ENCODE measurements around the gene CPSF3. TPM values are rescaled to one million over a fixed set of nuclear protein-coding genes. Genes with fewer than 3 reads are reported as not detected.

CPSF3 gene
- total and polyA plus RNA-seq, 2 of the 13 experiments (the other 11 are each of a cell fraction or from before 2014, with no cell fraction given) = 19.8 to 93.0 TPM

DNA sequence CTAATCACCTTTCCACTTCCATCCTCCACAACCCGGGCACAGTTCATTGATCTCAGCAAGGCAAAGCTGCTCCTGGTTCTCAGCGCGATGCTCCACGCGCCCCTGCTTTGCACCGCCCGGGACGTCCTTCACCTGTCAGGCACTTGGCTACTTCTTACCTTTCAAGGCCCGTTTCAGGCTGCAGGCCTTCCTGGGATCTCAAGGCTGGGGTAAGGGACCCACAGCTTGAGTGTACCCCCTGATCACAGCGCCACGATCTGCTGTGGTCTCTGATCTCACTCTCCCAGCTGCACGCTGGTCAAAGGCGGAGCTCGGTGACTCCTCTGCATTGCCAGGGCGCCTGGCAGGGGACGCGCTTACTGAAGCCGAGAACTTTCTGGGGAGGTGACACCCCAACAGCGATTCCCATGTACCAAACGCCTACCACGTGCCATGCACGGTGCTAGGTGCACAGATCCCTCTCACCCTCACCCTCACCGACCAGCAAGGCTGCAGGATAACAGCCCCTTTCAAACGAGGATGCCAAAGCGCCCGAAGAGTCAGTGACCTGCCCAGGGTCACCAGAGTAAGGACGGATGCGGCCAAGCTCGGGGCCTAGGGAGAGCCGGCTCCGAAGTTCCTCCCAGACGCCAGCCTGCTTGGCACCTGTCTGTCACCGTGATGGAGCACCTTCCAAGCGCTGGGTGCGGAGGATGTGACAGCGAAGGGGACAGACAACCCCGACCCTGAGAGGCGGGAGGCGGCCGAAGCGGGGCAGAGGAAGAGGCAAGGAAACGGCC lies 944 bp upstream of the CPSF3 start (continued):
- TF ChIP-seq, protein P1, sequence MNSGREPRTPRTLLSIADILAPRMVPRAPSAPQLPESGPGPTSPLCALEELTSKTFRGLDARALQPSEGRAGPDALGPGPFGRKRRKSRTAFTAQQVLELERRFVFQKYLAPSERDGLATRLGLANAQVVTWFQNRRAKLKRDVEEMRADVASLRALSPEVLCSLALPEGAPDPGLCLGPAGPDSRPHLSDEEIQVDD (CRISPR knock-in tag; IDR thresholded peaks at IDR 0.05; ENCODE audit: borderline replicate concordance) = peak; percentile 87; the same call in 1 of the 2 replicates
- TF ChIP-seq CC2D1A (CRISPR knock-in tag; IDR thresholded peaks at IDR 0.05) (no peak), JARID2 (CRISPR knock-in tag; IDR thresholded peaks at IDR 0.05; ENCODE audit: insufficient replicate concordance) (no peak), SRF (IDR thresholded peaks at IDR 0.05; ENCODE audit: low read depth, low read length) (no peak), ZNF501 (CRISPR knock-in tag; IDR thresholded peaks at IDR 0.05) (no peak; the same call in 1 of the 2 replicates), ZNF660 (CRISPR knock-in tag; IDR thresholded peaks at IDR 0.05; ENCODE audit: borderline replicate concordance, low read depth) (no peak), ZNF557 (CRISPR knock-in tag; IDR thresholded peaks at IDR 0.05) (no peak), DNMT3B (CRISPR knock-in tag; conservative IDR thresholded peaks at IDR 0.05) (peak; percentile 79; the same call in 1 of the 2 replicates), ZMAT3 (CRISPR knock-in tag; conservative IDR thresholded peaks at IDR 0.05) (no peak), ZNF629 (CRISPR knock-in tag; conservative IDR thresholded peaks at IDR 0.05) (no peak), ZBTB20 (CRISPR knock-in tag; IDR thresholded peaks at IDR 0.05; ENCODE audit: borderline replicate concordance, low read depth) (no peak; the same call in 1 of the 2 replicates), RBFOX2 (IDR thresholded peaks at IDR 0.05; ENCODE audit: low read depth, low read length) (no peak), MAZ (IDR thresholded peaks at IDR 0.05; ENCODE audit: borderline replicate concordance, low read depth, low read length) (no peak), MAZ (CRISPR knock-in tag; IDR thresholded peaks at IDR 0.05; ENCODE audit: low read depth) (0 out of 2 replicates have a peak, but pooled peaks have one; percentile 10), ZNF841 (CRISPR knock-in tag; IDR thresholded peaks at IDR 0.05; ENCODE audit: borderline replicate concordance) (no peak), TMF1 (CRISPR knock-in tag; IDR thresholded peaks at IDR 0.05; ENCODE audit: low read depth) (peak; percentile 80; the same call in 1 of the 2 replicates), POLR2A (IDR thresholded peaks at IDR 0.05; ENCODE audit: insufficient read depth in 1 of 2, low read depth in 2 of 2, low read length in 2 of 2) (0 out of 4 replicates have a peak, but pooled peaks of 1 of the 2 experiments have one; percentile 7), ZFP62 (CRISPR knock-in tag; IDR thresholded peaks at IDR 0.05) (no peak), KDM1A (CRISPR knock-in tag; IDR thresholded peaks at IDR 0.05) (no peak), PHB2 (IDR thresholded peaks at IDR 0.05; ENCODE audit: partially characterized antibody) (no peak)
- TF ChIP-seq, protein P2, sequence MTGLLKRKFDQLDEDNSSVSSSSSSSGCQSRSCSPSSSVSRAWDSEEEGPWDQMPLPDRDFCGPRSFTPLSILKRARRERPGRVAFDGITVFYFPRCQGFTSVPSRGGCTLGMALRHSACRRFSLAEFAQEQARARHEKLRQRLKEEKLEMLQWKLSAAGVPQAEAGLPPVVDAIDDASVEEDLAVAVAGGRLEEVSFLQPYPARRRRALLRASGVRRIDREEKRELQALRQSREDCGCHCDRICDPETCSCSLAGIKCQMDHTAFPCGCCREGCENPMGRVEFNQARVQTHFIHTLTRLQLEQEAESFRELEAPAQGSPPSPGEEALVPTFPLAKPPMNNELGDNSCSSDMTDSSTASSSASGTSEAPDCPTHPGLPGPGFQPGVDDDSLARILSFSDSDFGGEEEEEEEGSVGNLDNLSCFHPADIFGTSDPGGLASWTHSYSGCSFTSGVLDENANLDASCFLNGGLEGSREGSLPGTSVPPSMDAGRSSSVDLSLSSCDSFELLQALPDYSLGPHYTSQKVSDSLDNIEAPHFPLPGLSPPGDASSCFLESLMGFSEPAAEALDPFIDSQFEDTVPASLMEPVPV (CRISPR knock-in tag; IDR thresholded peaks at IDR 0.05) = peak; percentile 84
- TF ChIP-seq, protein P3, sequence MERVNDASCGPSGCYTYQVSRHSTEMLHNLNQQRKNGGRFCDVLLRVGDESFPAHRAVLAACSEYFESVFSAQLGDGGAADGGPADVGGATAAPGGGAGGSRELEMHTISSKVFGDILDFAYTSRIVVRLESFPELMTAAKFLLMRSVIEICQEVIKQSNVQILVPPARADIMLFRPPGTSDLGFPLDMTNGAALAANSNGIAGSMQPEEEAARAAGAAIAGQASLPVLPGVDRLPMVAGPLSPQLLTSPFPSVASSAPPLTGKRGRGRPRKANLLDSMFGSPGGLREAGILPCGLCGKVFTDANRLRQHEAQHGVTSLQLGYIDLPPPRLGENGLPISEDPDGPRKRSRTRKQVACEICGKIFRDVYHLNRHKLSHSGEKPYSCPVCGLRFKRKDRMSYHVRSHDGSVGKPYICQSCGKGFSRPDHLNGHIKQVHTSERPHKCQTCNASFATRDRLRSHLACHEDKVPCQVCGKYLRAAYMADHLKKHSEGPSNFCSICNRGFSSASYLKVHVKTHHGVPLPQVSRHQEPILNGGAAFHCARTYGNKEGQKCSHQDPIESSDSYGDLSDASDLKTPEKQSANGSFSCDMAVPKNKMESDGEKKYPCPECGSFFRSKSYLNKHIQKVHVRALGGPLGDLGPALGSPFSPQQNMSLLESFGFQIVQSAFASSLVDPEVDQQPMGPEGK (CRISPR knock-in tag; IDR thresholded peaks at IDR 0.05) = peak; percentile 9; the same call in 1 of the 2 replicates
- TF ChIP-seq, protein P4, sequence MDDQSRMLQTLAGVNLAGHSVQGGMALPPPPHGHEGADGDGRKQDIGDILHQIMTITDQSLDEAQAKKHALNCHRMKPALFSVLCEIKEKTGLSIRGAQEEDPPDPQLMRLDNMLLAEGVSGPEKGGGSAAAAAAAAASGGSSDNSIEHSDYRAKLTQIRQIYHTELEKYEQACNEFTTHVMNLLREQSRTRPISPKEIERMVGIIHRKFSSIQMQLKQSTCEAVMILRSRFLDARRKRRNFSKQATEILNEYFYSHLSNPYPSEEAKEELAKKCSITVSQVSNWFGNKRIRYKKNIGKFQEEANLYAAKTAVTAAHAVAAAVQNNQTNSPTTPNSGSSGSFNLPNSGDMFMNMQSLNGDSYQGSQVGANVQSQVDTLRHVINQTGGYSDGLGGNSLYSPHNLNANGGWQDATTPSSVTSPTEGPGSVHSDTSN (CRISPR knock-in tag; IDR thresholded peaks at IDR 0.05; ENCODE audit: borderline replicate concordance) = no peak
- TF ChIP-seq, protein P5, sequence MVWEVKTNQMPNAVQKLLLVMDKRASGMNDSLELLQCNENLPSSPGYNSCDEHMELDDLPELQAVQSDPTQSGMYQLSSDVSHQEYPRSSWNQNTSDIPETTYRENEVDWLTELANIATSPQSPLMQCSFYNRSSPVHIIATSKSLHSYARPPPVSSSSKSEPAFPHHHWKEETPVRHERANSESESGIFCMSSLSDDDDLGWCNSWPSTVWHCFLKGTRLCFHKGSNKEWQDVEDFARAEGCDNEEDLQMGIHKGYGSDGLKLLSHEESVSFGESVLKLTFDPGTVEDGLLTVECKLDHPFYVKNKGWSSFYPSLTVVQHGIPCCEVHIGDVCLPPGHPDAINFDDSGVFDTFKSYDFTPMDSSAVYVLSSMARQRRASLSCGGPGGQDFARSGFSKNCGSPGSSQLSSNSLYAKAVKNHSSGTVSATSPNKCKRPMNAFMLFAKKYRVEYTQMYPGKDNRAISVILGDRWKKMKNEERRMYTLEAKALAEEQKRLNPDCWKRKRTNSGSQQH (CRISPR knock-in tag; IDR thresholded peaks at IDR 0.05; ENCODE audit: low read depth) = no peak
